ENCODE measurements around the gene CLASP2.

Gene CLASP2

GRCh38 chr3:33711100-33711499, 7.0 kb downstream of the CLASP2 start:
- no peak for ATAC-seq (ENCODE audit: insufficient read depth, low read depth)
- H3K27me3 ChIP-seq (ENCODE audit: insufficient read depth, low read length, poor library complexity) = no peaks in the 10 kb centered on the region
- no peak for TF ChIP-seq CTCF (IDR thresholded peaks at IDR 0.05; ENCODE audit: borderline replicate concordance, extremely low read depth, low read length, poor library complexity, severe bottlenecking)
- TF ChIP-seq EZH2 (IDR thresholded peaks at IDR 0.05; ENCODE audit: borderline replicate concordance, low read depth, low read length, severe bottlenecking) = no peak
- no peaks in the 10 kb centered on the region for H3K9me3 ChIP-seq (ENCODE audit: insufficient read depth, low read length, severe bottlenecking)
- H2AFZ ChIP-seq (ENCODE audit: low read depth, low read length) = no peak overlapping the region
- H3K9ac ChIP-seq (ENCODE audit: low read depth, low read length) = no peak overlapping the region
- no peak overlapping the region for H3K27ac ChIP-seq (ENCODE audit: low read length)
- peaks cover 18% of the 10 kb centered on the region; the same call in 1 of the 2 replicates for H4K20me1 ChIP-seq (ENCODE audit: insufficient read depth, low read length)
- no peak for DNase-seq
- H3K4me3 ChIP-seq (ENCODE audit: low read depth in 1 of 2, low read length in 2 of 2) = no peak overlapping the region
- peaks cover 94% of the 10 kb centered on the region for H3K79me2 ChIP-seq (ENCODE audit: insufficient read depth, low read length)
- no peak overlapping the region for H3K4me2 ChIP-seq (ENCODE audit: insufficient read depth, low read length)
- peaks cover 15% of the 10 kb centered on the region for H3K4me1 ChIP-seq (ENCODE audit: insufficient read depth, low read length)
- peaks cover 14% of the 10 kb centered on the region; the same call in 1 of the 2 replicates for H3K36me3 ChIP-seq (ENCODE audit: insufficient read depth, low read length)

- Histone ChIP-seq H3K4me2 (ENCODE audit: insufficient read depth, low read length) (no peak overlapping the region), H2AFZ (ENCODE audit: low read depth, low read length) (no peak overlapping the region), H3K36me3 (ENCODE audit: insufficient read depth, low read length) (peaks cover 23% of the 10 kb centered on the region; the same call in 1 of the 2 replicates), H3K4me1 (ENCODE audit: insufficient read depth, low read length) (no peaks in the 10 kb centered on the region), H3K9me3 (ENCODE audit: insufficient read depth, low read length, severe bottlenecking) (peaks cover 22% of the 10 kb centered on the region), H3K27me3 (ENCODE audit: insufficient read depth, low read length, poor library complexity) (no peaks in the 10 kb centered on the region), H3K27ac (ENCODE audit: low read length) (no peak overlapping the region), H3K9ac (ENCODE audit: low read depth, low read length) (no peak overlapping the region), H3K4me3 (ENCODE audit: low read depth in 1 of 2, low read length in 2 of 2) (no peak overlapping the region), H4K20me1 (ENCODE audit: insufficient read depth, low read length) (peaks cover 5% of the 10 kb centered on the region; the same call in 1 of the 2 replicates), H3K79me2 (ENCODE audit: insufficient read depth, low read length) (peaks cover 94% of the 10 kb centered on the region)
- TF ChIP-seq EZH2 (IDR thresholded peaks at IDR 0.05; ENCODE audit: borderline replicate concordance, low read depth, low read length, severe bottlenecking) = no peak
- no peak for TF ChIP-seq CTCF (IDR thresholded peaks at IDR 0.05; ENCODE audit: borderline replicate concordance, extremely low read depth, low read length, poor library complexity, severe bottlenecking)
- DNase-seq = no peak
- ATAC-seq (ENCODE audit: insufficient read depth, low read depth) = no peak
Observed at GRCh38 chr3:33706056-33706455, 12.0 kb downstream of the CLASP2 start.

GRCh38 chr3:33704891-33705290, 13.2 kb downstream of the CLASP2 start:
- Histone ChIP-seq H3K9me3 (ENCODE audit: insufficient read depth, low read length, severe bottlenecking) (peaks cover 22% of the 10 kb centered on the region), H3K4me1 (ENCODE audit: insufficient read depth, low read length) (no peaks in the 10 kb centered on the region), H3K27me3 (ENCODE audit: insufficient read depth, low read length, poor library complexity) (no peaks in the 10 kb centered on the region), H3K27ac (ENCODE audit: low read length) (no peak overlapping the region), H3K4me3 (ENCODE audit: low read depth in 1 of 2, low read length in 2 of 2) (no peak overlapping the region), H3K79me2 (ENCODE audit: insufficient read depth, low read length) (peaks cover 92% of the 10 kb centered on the region), H4K20me1 (ENCODE audit: insufficient read depth, low read length) (peaks cover 5% of the 10 kb centered on the region; the same call in 1 of the 2 replicates), H2AFZ (ENCODE audit: low read depth, low read length) (no peak overlapping the region), H3K4me2 (ENCODE audit: insufficient read depth, low read length) (no peak overlapping the region), H3K36me3 (ENCODE audit: insufficient read depth, low read length) (peaks cover 23% of the 10 kb centered on the region; the same call in 1 of the 2 replicates), H3K9ac (ENCODE audit: low read depth, low read length) (no peak overlapping the region)
- ATAC-seq (ENCODE audit: insufficient read depth, low read depth) = no peak
- DNase-seq = no peak
- TF ChIP-seq CTCF (IDR thresholded peaks at IDR 0.05; ENCODE audit: borderline replicate concordance, extremely low read depth, low read length, poor library complexity, severe bottlenecking) (no peak), EZH2 (IDR thresholded peaks at IDR 0.05; ENCODE audit: borderline replicate concordance, low read depth, low read length, severe bottlenecking) (no peak)

Data from DND-41 (cell line).